Aorta (tissue), 5 donors: ENCODE measurements around the gene HOXC10. TPM values are rescaled to one million over a fixed set of nuclear protein-coding genes. Genes with fewer than 3 reads are reported as not detected.
A peak's percentile ranks its signal among the peaks of the same experiment; 100 is the strongest.

Experiments used
- ATAC-seq: fragments of 200-7000 bp; cut with Tn5 transposase; one replicate; pipeline ENCODE4 v1.9.1; 2022; ENCODE audit warnings: moderate library complexity; ENCODE audit not compliant: low FRiP score
- DNase-seq, 2 donors: peaks; one replicate each; pipeline ENCODE4 v3.0.0-alpha.2; 2020
- H3K27ac ChIP-seq, 2 donors: one replicate each; pipeline ENCODE4 v1.5.1; 2013; ENCODE audit warnings: low read length in 2 of 2, mild to moderate bottlenecking in 2 of 2, moderate library complexity in 2 of 2, control low read depth in 1 of 2, inconsistent platforms in 1 of 2, low read depth in 1 of 2
- H3K27me3 ChIP-seq, 2 donors: one replicate each; pipeline ENCODE4 v1.6.1; 2013; ENCODE audit warnings: control low read depth in 1 of 2, low read length in 1 of 2, mild to moderate bottlenecking in 1 of 2, moderate library complexity in 1 of 2; ENCODE audit not compliant: insufficient read depth in 2 of 2, control insufficient read depth in 1 of 2
- H3K36me3 ChIP-seq, 2 donors: one replicate each; pipeline ENCODE4 v1.6.1; 2013; ENCODE audit warnings: control low read depth in 1 of 2, low read length in 1 of 2, mild to moderate bottlenecking in 1 of 2; ENCODE audit not compliant: insufficient read depth in 2 of 2, control insufficient read depth in 1 of 2
- H3K4me1 ChIP-seq, 2 donors: one replicate each; pipeline ENCODE4 v1.6.1; 2013; ENCODE audit warnings: low read length in 2 of 2, control low read depth in 1 of 2, mild to moderate bottlenecking in 1 of 2, moderate library complexity in 1 of 2; ENCODE audit not compliant: insufficient read depth in 2 of 2, control insufficient read depth in 1 of 2
- H3K4me3 ChIP-seq, 2 donors: one replicate each; pipeline ENCODE4 v1.5.1; 2013; ENCODE audit warnings: low read length in 2 of 2, control low read depth in 1 of 2, mild to moderate bottlenecking in 1 of 2
- H3K9me3 ChIP-seq: one replicate; pipeline ENCODE4 v1.6.1; 2013; ENCODE audit warnings: mild to moderate bottlenecking, low read length; ENCODE audit not compliant: control insufficient read depth
- WGBS, 2 donors: extraction: QIAGEN DNeasy Blood & Tissue Kit; methylation state at CpG; one replicate each; pipeline ENCODE4 v1.1.7; 2013; 5-methylcytosine and 5-hydroxymethylcytosine counted together
- intact Hi-C, 2 donors: fragments of 100-400 bp; cut with DNase I; formaldehyde crosslinking; loops; one replicate each; pipeline versions ENCODE4 v1.14.2 to v1.15.0; 2022
- polyA plus RNA-seq, 2 donors: library from polyadenylated mRNA; stranded (reverse); fragments of 200-250 nt; gene quantifications; one replicate each; pipeline ENCODE4 v1.2.3, GENCODE V29; 2013
- total RNA-seq, 2 donors: library from RNA; stranded (reverse); fragmentation: NEBNext Ultra II Directional; extraction: Animal tissue kit (Norgen Biotek cat#: 25700); gene quantifications; one replicate each; pipeline ENCODE4 v1.2.1, GENCODE V29; 2021
- donor health status: healthy with polysubstance abuse.
- donor health status: Bipolar disorder and iron deficiency.
- donor health status: DM: no; HTN: no; CAD: no.
- donor health status: DM: no; HTN: no; CAD: no.
- donor health status: DM: yes; HTN: yes; CAD: no.

The HOXC10 gene
- total and polyA plus RNA-seq, 4 donors: 1.6 to 32.0 (median 3.6) TPM; not detected in 1

DNA sequence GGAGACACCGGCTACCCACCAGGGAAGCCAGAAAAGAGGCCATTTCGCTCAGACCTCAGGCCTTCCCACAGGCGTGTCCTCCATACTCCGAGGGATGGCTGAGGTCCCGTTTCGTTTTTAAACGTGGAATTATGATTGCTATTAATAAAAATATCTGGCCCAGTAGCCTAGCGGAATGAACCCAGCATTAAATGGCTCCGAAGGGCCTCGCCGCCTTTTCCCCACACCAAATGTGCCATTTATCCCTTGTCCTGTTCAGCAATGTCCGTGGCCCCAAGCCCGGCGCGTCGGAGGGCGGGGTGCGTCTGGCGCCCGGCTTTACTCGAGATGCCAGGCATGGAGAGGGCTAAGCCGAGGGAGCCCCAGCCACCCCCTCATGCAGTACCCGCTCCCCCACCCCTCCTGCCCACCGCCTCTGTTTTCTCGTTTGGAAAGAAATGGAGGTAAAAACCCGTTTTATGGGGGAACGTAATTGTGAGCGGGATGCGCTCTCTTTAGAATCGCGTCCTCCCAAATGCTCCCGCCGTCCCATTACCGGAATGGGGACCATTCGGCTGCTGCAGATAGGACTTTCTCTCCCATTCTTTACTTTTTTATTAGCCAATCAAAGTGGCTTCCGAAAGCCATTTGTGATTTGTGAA lies 29.6 kb downstream of the HOXC10 start:
- Histone ChIP-seq H3K27me3 (no peaks in the 10 kb centered on the region), H3K36me3 (no peaks in the 10 kb centered on the region), H3K9me3 (no peaks in the 10 kb centered on the region), H3K4me1 (no peaks in the 10 kb centered on the region), H3K4me3 (no peak overlapping the region), H3K27ac (peak overlapping the region in 1 of 2 donors; percentile 32)
- 32 to 48% methylated on average over 36 of the region's 36 CpGs for WGBS, 2 donors
- DNase-seq: peak in 1 of 2 donors; percentile 48
- ATAC-seq: no peak
- intact Hi-C loops: no loop called here

- DNase-seq: peak in 1 of 2 donors; percentile 36
- no peaks in the 10 kb centered on the region for H3K27me3 ChIP-seq
- no peak for ATAC-seq
- 63 to 77% methylated on average over 23 of the region's 23 CpGs for WGBS, 2 donors
- H3K4me3 ChIP-seq: no peak overlapping the region
- no peaks in the 10 kb centered on the region for H3K4me1 ChIP-seq
- H3K27ac ChIP-seq: no peak overlapping the region
- H3K36me3 ChIP-seq: no peaks in the 10 kb centered on the region
- no peaks in the 10 kb centered on the region for H3K9me3 ChIP-seq
- intact Hi-C loops: no loop called here
Observed at GRCh38 chr12:54015018-54015931, 30.3 kb downstream of the HOXC10 start.

DNA sequence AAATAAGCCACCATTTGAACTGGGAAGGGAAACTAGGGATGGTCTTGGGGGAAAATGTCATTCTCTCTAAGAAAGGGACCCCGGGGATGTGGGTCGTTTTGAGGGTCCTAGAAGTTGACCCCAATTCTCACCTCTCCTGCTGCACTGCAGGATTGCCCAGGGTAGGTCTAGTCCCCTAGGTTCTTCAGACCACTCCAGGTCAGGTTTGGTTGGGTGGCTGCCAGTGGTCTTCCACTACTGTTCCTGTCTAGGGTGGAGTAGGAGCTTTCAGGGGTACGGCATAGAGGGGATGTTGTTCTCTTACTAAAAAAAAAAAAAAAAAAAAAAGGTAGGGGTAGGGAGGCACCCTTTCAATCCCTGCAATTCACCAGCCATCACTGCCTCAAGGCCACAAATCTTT lies 31.1 kb downstream of the HOXC10 start:
- peak in 1 of 2 donors; percentile 44 for DNase-seq
- intact Hi-C loops: no loop called here
- H3K4me3 ChIP-seq: no peak overlapping the region
- no peak overlapping the region for H3K27ac ChIP-seq
- WGBS, 2 donors: 53 to 77% methylated on average over 3 of the region's 3 CpGs
- no peaks in the 10 kb centered on the region for H3K27me3 ChIP-seq
- H3K9me3 ChIP-seq: no peaks in the 10 kb centered on the region
- H3K4me1 ChIP-seq: no peaks in the 10 kb centered on the region
- no peaks in the 10 kb centered on the region for H3K36me3 ChIP-seq
- ATAC-seq: no peak

DNA sequence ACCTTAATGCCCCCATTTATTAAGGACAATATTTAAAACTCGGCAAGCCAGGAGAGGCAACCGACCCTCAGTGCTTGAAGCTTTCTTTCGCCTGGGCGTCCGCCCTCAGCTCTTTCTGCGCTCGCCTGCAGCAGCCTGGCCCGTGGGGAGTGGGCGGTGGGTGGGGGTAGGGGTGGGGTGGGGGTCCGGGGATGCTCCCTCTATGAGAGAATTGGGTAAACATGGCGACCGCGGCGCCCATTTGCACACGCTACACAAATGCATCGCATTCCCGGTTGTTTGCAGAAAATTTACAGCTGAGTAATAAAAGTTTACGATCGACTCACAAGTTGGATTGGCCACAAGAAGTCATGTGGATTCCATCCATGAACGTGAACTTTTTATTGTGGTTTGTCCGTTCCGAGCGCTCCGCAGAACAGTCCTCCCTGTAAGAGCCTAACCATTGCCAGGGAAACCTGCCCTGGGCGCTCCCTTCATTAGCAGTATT lies 31.6 kb downstream of the HOXC10 start:
- DNase-seq (peak in 1 of 2 donors; percentile 46), ATAC-seq (peak; percentile 6)
- Histone ChIP-seq H3K27me3 (no peaks in the 10 kb centered on the region), H3K36me3 (no peaks in the 10 kb centered on the region), H3K4me3 (peak overlapping the region in 1 of 2 donors; percentile 14), H3K27ac (no peak overlapping the region), H3K9me3 (no peaks in the 10 kb centered on the region), H3K4me1 (no peaks in the 10 kb centered on the region)
- 7 to 9% methylated on average over 25 of the region's 25 CpGs for WGBS, 2 donors
- intact Hi-C loops: no loop called here

GRCh38 chr12:54017027-54017788 lies 32.3 kb downstream of the HOXC10 start:
- H3K27me3 ChIP-seq: no peaks in the 10 kb centered on the region
- H3K36me3 ChIP-seq: no peaks in the 10 kb centered on the region
- DNase-seq: no peak
- intact Hi-C loops: no loop called here
- H3K4me1 ChIP-seq: no peaks in the 10 kb centered on the region
- ATAC-seq: peak; percentile 44
- H3K4me3 ChIP-seq: peak overlapping the region; percentile 14 to 51
- peak overlapping the region in 1 of 2 donors; percentile 4 for H3K27ac ChIP-seq
- no peaks in the 10 kb centered on the region for H3K9me3 ChIP-seq
- WGBS, 2 donors: 2 to 3% methylated on average over 24 of the region's 24 CpGs

- no peaks in the 10 kb centered on the region for H3K4me1 ChIP-seq
- peak overlapping the region; percentile 68 to 81 for H3K27ac ChIP-seq
- WGBS, 2 donors: 1 to 2% methylated on average over 29 to 34 of the region's 34 CpGs
- peak; percentile 92 for ATAC-seq
- no peaks in the 10 kb centered on the region for H3K9me3 ChIP-seq
- no peaks in the 10 kb centered on the region for H3K36me3 ChIP-seq
- no peaks in the 10 kb centered on the region for H3K27me3 ChIP-seq
- peak overlapping the region; percentile 14 to 51 for H3K4me3 ChIP-seq
- intact Hi-C loops: no loop called here
- DNase-seq: peak; percentile 94 to 96
Observed at GRCh38 chr12:54017878-54018467, 33.0 kb downstream of the HOXC10 start.

GRCh38 chr12:54018468-54018984 lies 33.6 kb downstream of the HOXC10 start:
- no peaks in the 10 kb centered on the region for H3K4me1 ChIP-seq
- H3K36me3 ChIP-seq: no peaks in the 10 kb centered on the region
- H3K4me3 ChIP-seq: peak overlapping the region; percentile 14 to 51
- H3K27ac ChIP-seq: peak overlapping the region; percentile 68 to 81
- DNase-seq (peak in 1 of 2 donors; percentile 90), ATAC-seq (peak; percentile 30)
- 21 to 22% methylated on average over 29 of the region's 29 CpGs for WGBS, 2 donors
- no peaks in the 10 kb centered on the region for H3K27me3 ChIP-seq
- intact Hi-C loops: no loop called here
- no peaks in the 10 kb centered on the region for H3K9me3 ChIP-seq
